ENCODE results near the gene EIF6. TPM values are rescaled to one million over a fixed set of nuclear protein-coding genes. Genes with fewer than 3 reads are reported as not detected.
"Not testable (repeated sequence)": the region's sequence is repeated elsewhere in the genome, so short reads cannot be mapped to it uniquely, and the experiment has no call there.

Gene EIF6
- total and polyA plus RNA-seq, 9 of the 15 experiments (the other 6 are each of a cell fraction or from before 2014, with no cell fraction given), result 165 to 832 (median 229) TPM

- FAIRE-seq; H3K27ac ChIP-seq (ENCODE audit: extremely low read depth, low read depth, low read length); H3K9me1 ChIP-seq (ENCODE audit: control insufficient read depth, insufficient read depth, low read length); H4K20me1 ChIP-seq (replicated peaks; ENCODE audit: control insufficient read depth, insufficient read depth, low read length); DNase-seq (ENCODE audit: extremely low read depth in 1 of 4, low spot score in 3 of 4); H3K4me3 ChIP-seq; ATAC-seq; CTCF ChIA-PET (ENCODE audit: low intra/inter-chr PET ratio); H3K4me2 ChIP-seq (ENCODE audit: insufficient read depth, low read length); BruUV-seq (replicated peaks); in situ Hi-C loops (cut with MboI); H3K36me3 ChIP-seq (ENCODE audit: control insufficient read depth, insufficient read depth, low read length); H2AFZ ChIP-seq (ENCODE audit: low read depth, low read length); H3K9me3 ChIP-seq (replicated peaks; ENCODE audit: control insufficient read depth, insufficient read depth, low read depth, low read length); H3K79me2 ChIP-seq (ENCODE audit: control insufficient read depth, insufficient read depth, low read length): not testable (repeated sequence)
- H3K4me1 ChIP-seq (replicated peaks in 1 of 2; ENCODE audit: control insufficient read depth in 2 of 2, insufficient read depth in 2 of 2, low read length in 2 of 2), result peaks cover 0 to 18% of the 10 kb centered on the region in 2 experiments; a peak in 2 of 5 replicates
- 44% methylated on average over 5 of the region's 8 CpGs for WGBS (ENCODE audit: insufficient coverage, low coverage, missing lambda C conversion rate)
- H3K27me3 ChIP-seq (ENCODE audit: control insufficient read depth in 2 of 2, insufficient read depth in 2 of 2, low read length in 2 of 2), result peaks cover 2 to 27% of the 10 kb centered on the region in 2 experiments; a peak in 3 of 5 replicates
- intact Hi-C loops (cut with micrococcal nuclease), result loop anchor here (10.0 kb wide), 2 partner anchors 388 to 428 kb away; partner anchors contain the start of genes ACSS2 and GGT7
- POLR2A ChIA-PET, result interaction anchor here (0.6 kb wide), 1 partner anchor 241 kb away, joined by 6 read pairs; no protein-coding TSS in a partner anchor
- H3K9ac ChIP-seq (ENCODE audit: insufficient read depth in 1 of 2, low read depth in 2 of 2, low read length in 2 of 2), result peak overlapping the region in 1 of 2 experiments; percentile 14; a peak in 1 of 4 replicates
Measured at GRCh38 chr20:35262731-35263531, 21.6 kb downstream of the EIF6 start.

- H3K79me2 ChIP-seq (ENCODE audit: control insufficient read depth, insufficient read depth, low read length); POLR2A ChIA-PET; H3K27ac ChIP-seq (ENCODE audit: extremely low read depth, low read depth, low read length); H3K4me2 ChIP-seq (ENCODE audit: insufficient read depth, low read length); H4K20me1 ChIP-seq (replicated peaks; ENCODE audit: control insufficient read depth, insufficient read depth, low read length); H3K4me3 ChIP-seq; ATAC-seq; in situ Hi-C loops (cut with MboI); H3K9me1 ChIP-seq (ENCODE audit: control insufficient read depth, insufficient read depth, low read length); H3K36me3 ChIP-seq (ENCODE audit: control insufficient read depth, insufficient read depth, low read length); H3K9me3 ChIP-seq (replicated peaks; ENCODE audit: control insufficient read depth, insufficient read depth, low read depth, low read length); H3K9ac ChIP-seq (ENCODE audit: insufficient read depth in 1 of 2, low read depth in 2 of 2, low read length in 2 of 2); FAIRE-seq; CTCF ChIA-PET (ENCODE audit: low intra/inter-chr PET ratio); H2AFZ ChIP-seq (ENCODE audit: low read depth, low read length); DNase-seq (ENCODE audit: extremely low read depth in 1 of 4, low spot score in 3 of 4); BruUV-seq (replicated peaks): not testable (repeated sequence)
- Histone ChIP-seq H3K4me1 (replicated peaks in 1 of 2; ENCODE audit: control insufficient read depth in 2 of 2, insufficient read depth in 2 of 2, low read length in 2 of 2) (peaks cover under 1 to 18% of the 10 kb centered on the region in 2 experiments; a peak in 3 of 5 replicates), H3K27me3 (ENCODE audit: control insufficient read depth in 2 of 2, insufficient read depth in 2 of 2, low read length in 2 of 2) (peaks cover 2 to 27% of the 10 kb centered on the region in 2 experiments; a peak in 3 of 5 replicates)
- 19% methylated on average over 6 of the region's 10 CpGs for WGBS (ENCODE audit: insufficient coverage, low coverage, missing lambda C conversion rate)
- intact Hi-C loops (cut with micrococcal nuclease), result loop anchor here (10.0 kb wide), 2 partner anchors 388 to 428 kb away; partner anchors contain the start of genes ACSS2 and GGT7
Measured at GRCh38 chr20:35262321-35262720, 22.3 kb downstream of the EIF6 start.

All from K562 (cell line).